OCI-LY1 (cell line): ENCODE data around the gene MKRN2.
"Not testable (repeated sequence)": the region's sequence is repeated elsewhere in the genome, so short reads cannot be mapped to it uniquely, and the experiment has no call there.

Experiments
- H2AFZ ChIP-seq: fragments of 200-600 bp; sonication (generic), shearing (Covaris generic); 2 replicates; pipeline ENCODE4 v1.6.0; 2014; ENCODE audit warnings: antibody characterized with exemption, mild to moderate bottlenecking, low read length
- H3F3A ChIP-seq: fragments of 200-600 bp; sonication (generic), shearing (Covaris generic); 2 replicates; pipeline ENCODE4 v1.6.0; 2014; ENCODE audit warnings: mild to moderate bottlenecking, antibody characterized with exemption, low read length, moderate library complexity; ENCODE audit not compliant: insufficient read depth
- H3K27ac ChIP-seq: fragments of 200-600 bp; sonication (generic); 2 replicates; pipeline ENCODE4 v1.5.1; 2014; ENCODE audit warnings: low read length, mixed run types, mild to moderate bottlenecking, low read depth; ENCODE audit not compliant: poor library complexity, severe bottlenecking
- H3K27me3 ChIP-seq: fragments of 200-600 bp; sonication (generic); 2 replicates; pipeline ENCODE4 v1.6.0; 2014; ENCODE audit warnings: antibody characterized with exemption, mild to moderate bottlenecking, low read length, moderate library complexity; ENCODE audit not compliant: insufficient read depth
- H3K36me3 ChIP-seq: fragments of 200-600 bp; sonication (generic); 2 replicates; pipeline ENCODE4 v1.6.1; 2014; ENCODE audit warnings: mild to moderate bottlenecking, antibody characterized with exemption, low read length, moderate library complexity, mixed read lengths; ENCODE audit not compliant: insufficient read depth
- H3K4me1 ChIP-seq: fragments of 200-600 bp; sonication (generic); 2 replicates; pipeline ENCODE4 v1.5.1; 2014; ENCODE audit warnings: mild to moderate bottlenecking, low read length, moderate library complexity; ENCODE audit not compliant: insufficient read depth, severe bottlenecking
- H3K4me2 ChIP-seq: fragments of 200-600 bp; sonication (generic), shearing (Covaris generic); 2 replicates; pipeline ENCODE4 v1.6.1; 2014; ENCODE audit warnings: low read length
- H3K4me3 ChIP-seq: fragments of 200-600 bp; sonication (generic); 2 replicates; pipeline ENCODE4 v1.5.1; 2014; ENCODE audit warnings: low read length, low read depth, mild to moderate bottlenecking, mixed read lengths; ENCODE audit not compliant: poor library complexity, severe bottlenecking
- H3K79me2 ChIP-seq: fragments of 200-600 bp; shearing (Covaris generic); 2 replicates; pipeline ENCODE4 v1.6.1; 2016; ENCODE audit warnings: mixed run types, low read length, mixed read lengths; ENCODE audit not compliant: insufficient read depth
- H3K9ac ChIP-seq: fragments of 200-600 bp; sonication (generic), shearing (Covaris generic); 2 replicates; pipeline ENCODE4 v1.6.1; 2014; ENCODE audit warnings: mild to moderate bottlenecking, low read length, mixed read lengths
- H3K9me2 ChIP-seq: fragments of 200-600 bp; sonication (generic), shearing (Covaris generic); 2 replicates; pipeline ENCODE4 v1.6.1; 2014; ENCODE audit warnings: low read depth, mild to moderate bottlenecking, low read length, mixed read lengths
- H3K9me3 ChIP-seq: fragments of 200-600 bp; shearing (Covaris generic); 2 replicates; pipeline ENCODE4 v1.6.1; 2014; ENCODE audit warnings: low read length, mixed read lengths
- H4K20me1 ChIP-seq: fragments of 200-600 bp; sonication (generic), shearing (Covaris generic); 2 replicates; pipeline ENCODE4 v1.6.0; 2016; ENCODE audit warnings: mild to moderate bottlenecking, low read length; ENCODE audit not compliant: insufficient read depth
- EZH2 ChIP-seq: fragments of 200-600 bp; sonication (generic), shearing (Covaris generic); IDR thresholded peaks from 2 replicates; pipeline ENCODE4 v1.8.0; 2017; ENCODE audit warnings: borderline replicate concordance, mixed run types, mild to moderate bottlenecking, antibody characterized with exemption, low read length, moderate library complexity, mixed read lengths
- TF ChIP-seq, protein P1 (sequence below): fragments of 200-600 bp; sonication (generic), shearing (Covaris generic); IDR thresholded peaks from 2 replicates; pipeline ENCODE4 v1.5.1; 2017; ENCODE audit warnings: mild to moderate bottlenecking, antibody characterized with exemption, low read length, moderate library complexity, mixed read lengths

Gene MKRN2

DNA sequence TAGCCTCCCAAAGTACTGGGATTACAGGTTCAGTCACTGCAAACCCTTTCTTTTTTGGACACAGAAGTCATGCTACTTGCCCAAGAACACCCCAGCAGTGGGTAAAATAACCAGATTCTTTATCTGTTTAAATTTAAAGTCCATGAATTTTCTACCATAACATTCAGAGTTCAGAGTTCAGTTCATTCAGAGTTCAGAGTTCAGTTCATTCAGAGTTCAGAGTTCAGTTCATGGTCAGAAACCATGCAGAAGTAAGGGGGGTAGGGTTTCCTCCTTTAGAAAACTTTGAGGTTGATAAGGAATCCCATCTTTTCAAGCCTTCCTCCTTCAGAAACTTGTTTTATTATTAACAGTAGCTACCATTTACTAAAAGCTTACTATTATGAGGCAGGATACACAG is 63.8 kb downstream of the MKRN2 start:
- H4K20me1 ChIP-seq, result no peaks in the 10 kb centered on the region
- H3K4me2 ChIP-seq, result no peak overlapping the region
- H3K9me2 ChIP-seq, result no peaks in the 10 kb centered on the region
- peaks cover 13% of the 10 kb centered on the region for H3K4me1 ChIP-seq
- H3K9ac ChIP-seq, result no peak overlapping the region
- TF ChIP-seq, protein P1, sequence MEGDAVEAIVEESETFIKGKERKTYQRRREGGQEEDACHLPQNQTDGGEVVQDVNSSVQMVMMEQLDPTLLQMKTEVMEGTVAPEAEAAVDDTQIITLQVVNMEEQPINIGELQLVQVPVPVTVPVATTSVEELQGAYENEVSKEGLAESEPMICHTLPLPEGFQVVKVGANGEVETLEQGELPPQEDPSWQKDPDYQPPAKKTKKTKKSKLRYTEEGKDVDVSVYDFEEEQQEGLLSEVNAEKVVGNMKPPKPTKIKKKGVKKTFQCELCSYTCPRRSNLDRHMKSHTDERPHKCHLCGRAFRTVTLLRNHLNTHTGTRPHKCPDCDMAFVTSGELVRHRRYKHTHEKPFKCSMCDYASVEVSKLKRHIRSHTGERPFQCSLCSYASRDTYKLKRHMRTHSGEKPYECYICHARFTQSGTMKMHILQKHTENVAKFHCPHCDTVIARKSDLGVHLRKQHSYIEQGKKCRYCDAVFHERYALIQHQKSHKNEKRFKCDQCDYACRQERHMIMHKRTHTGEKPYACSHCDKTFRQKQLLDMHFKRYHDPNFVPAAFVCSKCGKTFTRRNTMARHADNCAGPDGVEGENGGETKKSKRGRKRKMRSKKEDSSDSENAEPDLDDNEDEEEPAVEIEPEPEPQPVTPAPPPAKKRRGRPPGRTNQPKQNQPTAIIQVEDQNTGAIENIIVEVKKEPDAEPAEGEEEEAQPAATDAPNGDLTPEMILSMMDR, result no peak
- TF ChIP-seq EZH2, result no peak
- H3K9me3 ChIP-seq, result no peaks in the 10 kb centered on the region
- no peaks in the 10 kb centered on the region for H3K27me3 ChIP-seq
- H3K79me2 ChIP-seq, result peaks cover 66% of the 10 kb centered on the region
- no peaks in the 10 kb centered on the region for H3F3A ChIP-seq
- H2AFZ ChIP-seq, result no peak overlapping the region
- H3K36me3 ChIP-seq, result peaks cover 28% of the 10 kb centered on the region
- no peak overlapping the region for H3K27ac ChIP-seq
- no peak overlapping the region for H3K4me3 ChIP-seq

DNA sequence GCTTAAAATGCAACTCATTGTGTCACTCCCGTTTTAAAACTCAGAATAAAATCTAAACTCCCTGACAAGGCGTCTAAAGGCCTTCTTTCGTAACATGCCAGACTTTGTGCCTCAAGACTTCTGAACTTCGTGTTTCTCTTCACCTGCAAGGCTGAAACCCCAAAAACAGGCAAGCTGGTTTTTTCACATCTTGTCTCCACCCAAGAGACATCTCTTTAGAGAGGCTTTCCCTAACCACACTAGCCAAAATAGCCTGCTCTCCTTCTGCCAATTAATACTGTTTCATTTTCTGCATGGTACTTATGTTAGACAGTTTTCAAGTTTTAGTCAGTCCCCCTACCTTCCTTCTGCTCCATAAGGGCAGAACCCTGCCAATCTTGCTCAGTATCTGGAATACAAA is 65.4 kb downstream of the MKRN2 start:
- TF ChIP-seq EZH2, result no peak
- TF ChIP-seq, protein P1, result no peak
- Histone ChIP-seq H2AFZ (no peak overlapping the region), H3K4me2 (no peak overlapping the region), H3K36me3 (peaks cover 13% of the 10 kb centered on the region), H3F3A (no peaks in the 10 kb centered on the region), H3K4me3 (no peak overlapping the region), H3K27me3 (no peaks in the 10 kb centered on the region), H3K79me2 (peaks cover 82% of the 10 kb centered on the region), H3K9me3 (no peaks in the 10 kb centered on the region), H3K9ac (no peak overlapping the region), H4K20me1 (no peaks in the 10 kb centered on the region), H3K4me1 (peaks cover 21% of the 10 kb centered on the region), H3K9me2 (no peaks in the 10 kb centered on the region), H3K27ac (no peak overlapping the region)

DNA sequence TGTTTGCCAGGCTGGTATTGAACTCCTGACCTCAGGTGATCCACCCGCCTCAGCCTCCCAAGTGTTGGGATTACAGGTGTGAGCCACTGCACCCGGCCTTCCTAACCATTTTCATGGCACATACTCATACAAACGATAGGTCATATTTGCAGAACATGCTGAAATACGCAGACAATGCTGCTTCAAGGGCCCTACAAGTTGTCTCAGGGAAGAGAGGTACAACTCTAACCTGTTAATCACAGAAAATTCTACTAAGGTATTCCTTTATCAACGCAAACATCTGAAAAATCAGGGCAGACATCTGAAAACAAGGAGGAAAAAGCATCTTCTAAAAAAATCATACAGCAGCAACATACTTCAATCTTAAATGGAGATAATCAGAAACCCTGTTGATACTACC is 67.2 kb downstream of the MKRN2 start:
- peaks cover 21% of the 10 kb centered on the region for H3K4me1 ChIP-seq
- no peak overlapping the region for H3K4me3 ChIP-seq
- no peaks in the 10 kb centered on the region for H3K36me3 ChIP-seq
- H3K27ac ChIP-seq, result no peak overlapping the region
- H3K27me3 ChIP-seq, result no peaks in the 10 kb centered on the region
- no peaks in the 10 kb centered on the region for H4K20me1 ChIP-seq
- H3K9me3 ChIP-seq, result no peaks in the 10 kb centered on the region
- no peaks in the 10 kb centered on the region for H3K9me2 ChIP-seq
- peaks cover 95% of the 10 kb centered on the region for H3K79me2 ChIP-seq
- TF ChIP-seq, protein P1, result no peak
- TF ChIP-seq EZH2, result no peak
- no peaks in the 10 kb centered on the region for H3F3A ChIP-seq
- no peak overlapping the region for H3K4me2 ChIP-seq
- no peak overlapping the region for H2AFZ ChIP-seq
- no peak overlapping the region for H3K9ac ChIP-seq

DNA sequence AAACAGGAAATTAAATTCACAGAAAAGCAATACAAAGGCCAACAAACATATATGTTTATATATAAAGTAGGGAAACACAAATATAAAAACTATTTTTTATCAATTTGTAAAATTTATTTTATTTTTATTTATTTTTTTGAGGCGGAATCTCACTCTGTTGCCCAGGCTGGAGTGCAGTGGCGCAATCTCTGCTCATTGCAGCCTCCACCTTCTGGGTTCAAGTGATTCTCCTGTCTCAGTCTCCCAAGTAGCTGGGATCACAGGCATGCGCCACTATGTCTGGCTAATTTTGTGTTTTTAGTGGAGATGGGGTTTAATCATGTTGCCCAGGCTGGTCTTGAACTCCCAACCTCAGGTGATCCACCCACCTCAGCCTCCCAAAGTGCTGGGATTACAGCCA is 68.1 kb downstream of the MKRN2 start:
- not testable (repeated sequence) for H3K36me3 ChIP-seq, H3K4me3 ChIP-seq, H3K9me2 ChIP-seq, H4K20me1 ChIP-seq, H3F3A ChIP-seq, H3K27ac ChIP-seq, H3K4me2 ChIP-seq, H2AFZ ChIP-seq, H3K27me3 ChIP-seq, H3K9me3 ChIP-seq, H3K9ac ChIP-seq
- H3K4me1 ChIP-seq, result peaks cover 24% of the 10 kb centered on the region
- peaks cover 98% of the 10 kb centered on the region for H3K79me2 ChIP-seq
